Measurements from ENCODE around the gene FOXL2. TPM values are rescaled to one million over a fixed set of nuclear protein-coding genes. Genes with fewer than 3 reads are reported as not detected.
A peak's percentile ranks its signal among the peaks of the same experiment; 100 is the strongest.

FOXL2 gene
- polyA plus RNA-seq, 1 experiment, result 0.07 TPM

- H3K27ac ChIP-seq (ENCODE audit: low read depth, low read length), result peak overlapping the region; percentile 65
These were observed 25.3 kb downstream of the FOXL2 start for GRCh38 chr3:138921316-138922292.

GRCh38 chr3:138919325-138919724, 27.6 kb downstream of the FOXL2 start:
- POLR2A ChIA-PET, result no interaction called here

More at GRCh38 chr3:138921316-138922292, 25.3 kb downstream of the FOXL2 start:
- POLR2A ChIA-PET, result interaction anchor here (0.6 to 1.3 kb wide), 3 partner anchors 227 to 327 kb away, joined by 4 to 5 read pairs (median 5); partner anchors contain the start of gene CEP70
- DNase-seq (ENCODE audit: low read depth, low spot score), result peak; percentile 52
- H3K4me3 ChIP-seq (ENCODE audit: low read depth, low read length), result no peak overlapping the region
- H3K27me3 ChIP-seq (ENCODE audit: control insufficient read depth, insufficient read depth, low read length), result peaks cover 3% of the 10 kb centered on the region
- no peak for TF ChIP-seq CTCF (IDR thresholded peaks at IDR 0.05; ENCODE audit: low read depth, low read length)
- CTCF ChIA-PET, result interaction anchor here (0.5 to 17.1 kb wide), 19 partner anchors 8 to 505 kb away, joined by 3 to 794 read pairs (median 5); partner anchors contain the start of gene CEP70
- no peaks in the 10 kb centered on the region for H3K9me3 ChIP-seq (ENCODE audit: control insufficient read depth, insufficient read depth, low read length)

GRCh38 chr3:138916824-138917223, 30.1 kb downstream of the FOXL2 start:
- Histone ChIP-seq H3K9me3 (ENCODE audit: control insufficient read depth, insufficient read depth, low read length) (no peaks in the 10 kb centered on the region; the same call in 1 of the 2 replicates), H3K27me3 (ENCODE audit: control insufficient read depth, insufficient read depth, low read length) (no peaks in the 10 kb centered on the region), H3K27ac (ENCODE audit: low read depth, low read length) (no peak overlapping the region), H3K4me3 (ENCODE audit: low read depth, low read length) (no peak overlapping the region)
- CTCF ChIA-PET, result interaction anchor here (0.6 to 17.1 kb wide), 53 partner anchors 9 to 566 kb away, joined by 3 to 794 read pairs (median 10); partner anchors contain the start of genes CEP70 and FAIM
- DNase-seq (ENCODE audit: low read depth, low spot score), result no peak
- POLR2A ChIA-PET, result interaction anchor here (0.6 kb wide), 1 partner anchor 692 kb away, joined by 10 read pairs; no protein-coding TSS in a partner anchor
- no peak for TF ChIP-seq CTCF (IDR thresholded peaks at IDR 0.05; ENCODE audit: low read depth, low read length)

More at GRCh38 chr3:138919325-138919724, 27.6 kb downstream of the FOXL2 start:
- no peak for DNase-seq (ENCODE audit: low read depth, low spot score)
- no peak for TF ChIP-seq CTCF (IDR thresholded peaks at IDR 0.05; ENCODE audit: low read depth, low read length)
- no peaks in the 10 kb centered on the region; the same call in 1 of the 2 replicates for H3K9me3 ChIP-seq (ENCODE audit: control insufficient read depth, insufficient read depth, low read length)
- no peak overlapping the region for H3K27ac ChIP-seq (ENCODE audit: low read depth, low read length)
- H3K27me3 ChIP-seq (ENCODE audit: control insufficient read depth, insufficient read depth, low read length), result peaks cover 3% of the 10 kb centered on the region
- CTCF ChIA-PET, result interaction anchor here (0.7 to 17.1 kb wide), 5 partner anchors 21 to 502 kb away, joined by 4 to 794 read pairs (median 154); partner anchors contain the start of gene CEP70
- no peak overlapping the region for H3K4me3 ChIP-seq (ENCODE audit: low read depth, low read length)

GRCh38 chr3:138915503-138916498, 31.1 kb downstream of the FOXL2 start:
- peak; percentile 75 for DNase-seq (ENCODE audit: low read depth, low spot score)
- ChIA-PET CTCF (interaction anchor here (0.6 to 17.1 kb wide), 155 partner anchors 8 to 1810 kb away, joined by 3 to 794 read pairs (median 5); partner anchors contain the start of genes CEP70, ESYT3, FAIM and NME9), POLR2A (interaction anchor here (0.6 to 1.4 kb wide), 13 partner anchors 17 to 691 kb away, joined by 3 to 15 read pairs (median 5); partner anchors contain the start of genes CEP70 and FAIM)
- peak overlapping the region; percentile 90 for H3K4me3 ChIP-seq (ENCODE audit: low read depth, low read length)
- peak overlapping the region; percentile 95 for H3K27ac ChIP-seq (ENCODE audit: low read depth, low read length)
- TF ChIP-seq CTCF (IDR thresholded peaks at IDR 0.05; ENCODE audit: low read depth, low read length), result peak; percentile 76
- no peaks in the 10 kb centered on the region; the same call in 1 of the 2 replicates for H3K9me3 ChIP-seq (ENCODE audit: control insufficient read depth, insufficient read depth, low read length)
- no peaks in the 10 kb centered on the region for H3K27me3 ChIP-seq (ENCODE audit: control insufficient read depth, insufficient read depth, low read length)
